Body of pancreas (tissue), 4 donors: ENCODE results near the gene TMEM184A.

Experiments used
- POLR2A ChIP-seq, 3 donors: fragments of 450-650 bp; IDR thresholded peaks; one replicate each; pipeline ENCODE4 v1.6.1; 2016; ENCODE audit warnings: antibody characterized with exemption in 3 of 3, mild to moderate bottlenecking in 2 of 3
- TF ChIP-seq, protein P1 (sequence below), 7 experiments: fragments of 450-650 bp in 4 of 7; fragments of 200-600 bp in 3 of 7; sonication (generic) in 3 of 7; IDR thresholded peaks; one replicate each; pipeline ENCODE4 v1.5.1; 2016 to 2019; ENCODE audit warnings: antibody characterized with exemption in 7 of 7

DNA sequence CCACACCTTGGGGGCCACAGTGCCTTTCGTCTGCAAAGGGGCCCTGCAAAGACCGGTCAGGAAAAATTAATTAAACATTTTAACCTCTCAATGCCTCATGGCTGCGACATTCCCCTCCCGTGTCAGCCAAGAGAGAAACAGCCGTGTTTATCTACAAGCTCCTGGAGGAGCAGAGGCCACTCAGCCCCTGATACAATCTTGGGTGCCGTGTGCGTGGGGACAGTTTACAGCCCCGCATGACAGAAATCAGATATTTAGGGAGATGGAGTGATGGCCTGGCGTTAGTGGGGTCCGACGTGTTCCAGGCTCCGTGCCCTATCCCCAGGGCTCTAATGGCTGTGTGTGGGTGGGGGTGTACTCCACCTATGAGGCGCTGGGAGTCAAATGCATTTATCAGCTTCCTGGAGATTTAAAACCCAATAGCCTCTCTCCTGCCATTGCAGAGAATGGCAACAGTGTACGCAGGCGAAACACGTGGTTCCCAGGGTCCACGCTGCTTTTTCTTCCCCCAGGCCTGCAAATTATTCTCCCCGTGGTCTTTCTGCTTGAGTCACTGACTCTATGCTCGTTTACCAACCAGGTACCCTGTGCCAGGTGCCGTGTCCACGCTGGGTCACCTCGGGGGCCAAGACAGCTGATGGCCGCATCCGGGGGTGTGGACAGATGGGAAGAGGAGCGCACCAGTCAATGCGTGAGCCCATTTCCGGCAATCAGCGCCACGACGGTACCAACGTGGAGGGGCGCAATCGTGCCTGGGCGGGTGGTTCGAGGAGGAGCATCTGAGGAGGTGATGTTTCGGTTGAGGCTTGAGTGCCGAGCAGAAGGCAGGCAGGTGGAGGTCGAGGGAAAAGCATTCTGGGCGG, 40.4 kb upstream of the TMEM184A start:
- TF ChIP-seq, protein P1, sequence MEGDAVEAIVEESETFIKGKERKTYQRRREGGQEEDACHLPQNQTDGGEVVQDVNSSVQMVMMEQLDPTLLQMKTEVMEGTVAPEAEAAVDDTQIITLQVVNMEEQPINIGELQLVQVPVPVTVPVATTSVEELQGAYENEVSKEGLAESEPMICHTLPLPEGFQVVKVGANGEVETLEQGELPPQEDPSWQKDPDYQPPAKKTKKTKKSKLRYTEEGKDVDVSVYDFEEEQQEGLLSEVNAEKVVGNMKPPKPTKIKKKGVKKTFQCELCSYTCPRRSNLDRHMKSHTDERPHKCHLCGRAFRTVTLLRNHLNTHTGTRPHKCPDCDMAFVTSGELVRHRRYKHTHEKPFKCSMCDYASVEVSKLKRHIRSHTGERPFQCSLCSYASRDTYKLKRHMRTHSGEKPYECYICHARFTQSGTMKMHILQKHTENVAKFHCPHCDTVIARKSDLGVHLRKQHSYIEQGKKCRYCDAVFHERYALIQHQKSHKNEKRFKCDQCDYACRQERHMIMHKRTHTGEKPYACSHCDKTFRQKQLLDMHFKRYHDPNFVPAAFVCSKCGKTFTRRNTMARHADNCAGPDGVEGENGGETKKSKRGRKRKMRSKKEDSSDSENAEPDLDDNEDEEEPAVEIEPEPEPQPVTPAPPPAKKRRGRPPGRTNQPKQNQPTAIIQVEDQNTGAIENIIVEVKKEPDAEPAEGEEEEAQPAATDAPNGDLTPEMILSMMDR (IDR thresholded peaks at IDR 0.05) = no peak
- no peak for TF ChIP-seq POLR2A (IDR thresholded peaks at IDR 0.05)
